K562 (cell line): ENCODE measurements around the gene FRMD4B. TPM values are rescaled to one million over a fixed set of nuclear protein-coding genes. Genes with fewer than 3 reads are reported as not detected.
A peak's percentile ranks its signal among the peaks of the same experiment; 100 is the strongest.

Experiments
- C11orf30 ChIP-seq: fragments of 450-650 bp; IDR thresholded peaks from 2 replicates; pipeline ENCODE4 v1.6.1; 2016; ENCODE audit warnings: low read depth, mild to moderate bottlenecking
- CBX5 ChIP-seq: IDR thresholded peaks from 2 replicates; pipeline ENCODE4 v1.6.1; 2014; ENCODE audit warnings: low read depth, borderline replicate concordance
- CEBPB ChIP-seq: fragments of 450-650 bp; IDR thresholded peaks from 2 replicates; pipeline ENCODE4 v1.6.1; 2016; ENCODE audit warnings: missing genetic modification characterization, missing compliant biosample characterization
- E2F8 ChIP-seq: fragments of 450-650 bp; IDR thresholded peaks from 2 replicates; pipeline ENCODE4 v1.7.1; 2018; ENCODE audit warnings: mild to moderate bottlenecking, low read depth; ENCODE audit not compliant: partially characterized antibody
- ELF2 ChIP-seq: fragments of 250-450 bp; sonication (Bioruptor Pico); IDR thresholded peaks from 2 replicates; pipeline ENCODE4 v1.5.0; 2021; ENCODE audit warnings: mild to moderate bottlenecking
- GMEB1 ChIP-seq: fragments of 250-450 bp; sonication (Bioruptor Pico); IDR thresholded peaks from 2 replicates; pipeline ENCODE4 v1.4.0; 2020; ENCODE audit warnings: mild to moderate bottlenecking
- MBD1 ChIP-seq: fragments of 250-450 bp; sonication (Bioruptor Pico); IDR thresholded peaks from 2 replicates; pipeline ENCODE4 v1.8.0; 2022; ENCODE audit warnings: inconsistent platforms
- POLR2H ChIP-seq: IDR thresholded peaks from 2 replicates; pipeline ENCODE4 v1.6.1; 2016; ENCODE audit warnings: missing genetic modification characterization, low read depth, mild to moderate bottlenecking, control low read depth, missing compliant biosample characterization, moderate library complexity
- THRA ChIP-seq: fragments of 450-650 bp; IDR thresholded peaks from 2 replicates; pipeline ENCODE4 v1.6.1; 2017; ENCODE audit warnings: mild to moderate bottlenecking, moderate library complexity
- ZNF277 ChIP-seq: fragments of 250-450 bp; sonication (Bioruptor Pico); IDR thresholded peaks from 2 replicates; pipeline ENCODE4 v1.8.0; 2022; ENCODE audit warnings: inconsistent platforms, mild to moderate bottlenecking, moderate library complexity, borderline replicate concordance
- ZNF395 ChIP-seq: fragments of 200-800 bp; sonication (Bioruptor generic); IDR thresholded peaks from 2 replicates; pipeline ENCODE4 v1.6.1; 2017; ENCODE audit warnings: missing genetic modification characterization, missing compliant biosample characterization
- ZNF512 ChIP-seq: IDR thresholded peaks from 2 replicates; pipeline ENCODE4 v1.6.1; 2016; ENCODE audit warnings: missing genetic modification characterization, missing compliant biosample characterization
- ZNF707 ChIP-seq: fragments of 250-450 bp; sonication (Bioruptor Pico); conservative IDR thresholded peaks from 2 replicates; pipeline ENCODE4 v1.8.0; 2022; ENCODE audit warnings: inconsistent platforms, mild to moderate bottlenecking, moderate library complexity
- ZNF76 ChIP-seq: fragments of 250-450 bp; sonication (Bioruptor Pico); IDR thresholded peaks from 2 replicates; pipeline ENCODE4 v1.4.0; 2020; ENCODE audit warnings: mild to moderate bottlenecking, moderate library complexity, borderline replicate concordance
- ZNF764 ChIP-seq: fragments of 250-450 bp; sonication (Bioruptor Pico); IDR thresholded peaks from 2 replicates; pipeline ENCODE4 v1.4.0; 2020; ENCODE audit warnings: low read depth, mild to moderate bottlenecking, moderate library complexity
- ZZZ3 ChIP-seq: fragments of 450-650 bp; IDR thresholded peaks from 2 replicates; pipeline ENCODE4 v1.6.1; 2016; ENCODE audit warnings: antibody characterized with exemption, mild to moderate bottlenecking, moderate library complexity
- polyA plus RNA-seq, 8 experiments: library from polyadenylated mRNA; depleted of rRNA in 4 of 8; stranded (reverse) in 5 of 8; unstranded in 3 of 8; fragments of >200 nt; fragmentation: Nextera tagmentation in 2 of 8; fragmentation: Illumina TruSeq in 1 of 8; extraction: Ambion mirVana in 2 of 8; extraction: Trizol in 1 of 8; gene quantifications; 2 replicates each; pipeline versions ENCODE4 v1.2.1 to v1.2.3, GENCODE V29; 2011 to 2014; ENCODE audit warnings: inconsistent platforms in 1 of 8, missing spikeins in 1 of 8
- total RNA-seq, 7 experiments: library from RNA; depleted of rRNA in 6 of 7; stranded (reverse); fragments of >200 nt in 6 of 7; fragmentation: Illumina TruSeq in 2 of 7; extraction: Trizol in 2 of 7; gene quantifications; 2 replicates each; pipeline versions ENCODE4 v1.2.1 to v1.2.3, GENCODE V29; 2011 to 2021; ENCODE audit warnings: low replicate concordance in 1 of 7

Gene FRMD4B
- total and polyA plus RNA-seq, 9 of the 15 experiments (the other 6 are each of a cell fraction or from before 2014, with no cell fraction given), result 0.03 to 0.09 (median 0.04) TPM; not detected in 3

GRCh38 chr3:69143612-69144011 lies 242.3 kb downstream of the FRMD4B start (continued):
- TF ChIP-seq ZNF512 (tag) (no peak), ELF2 (CRISPR knock-in tag) (no peak), CBX5 (no peak), ZNF395 (peak; percentile 72), E2F8 (no peak), ZNF277 (CRISPR knock-in tag) (no peak), ZNF764 (CRISPR knock-in tag) (no peak), MBD1 (CRISPR knock-in tag) (no peak), ZNF707 (CRISPR knock-in tag) (no peak), THRA (no peak), ZNF76 (CRISPR knock-in tag) (no peak), ZZZ3 (no peak), CEBPB (tag) (peak; percentile 59), POLR2H (tag) (peak; percentile 81), C11orf30 (peak; percentile 81; the same call in 1 of the 2 replicates), GMEB1 (no peak)
